ENCODE data around the gene MIER2.

MIER2 gene

DNA sequence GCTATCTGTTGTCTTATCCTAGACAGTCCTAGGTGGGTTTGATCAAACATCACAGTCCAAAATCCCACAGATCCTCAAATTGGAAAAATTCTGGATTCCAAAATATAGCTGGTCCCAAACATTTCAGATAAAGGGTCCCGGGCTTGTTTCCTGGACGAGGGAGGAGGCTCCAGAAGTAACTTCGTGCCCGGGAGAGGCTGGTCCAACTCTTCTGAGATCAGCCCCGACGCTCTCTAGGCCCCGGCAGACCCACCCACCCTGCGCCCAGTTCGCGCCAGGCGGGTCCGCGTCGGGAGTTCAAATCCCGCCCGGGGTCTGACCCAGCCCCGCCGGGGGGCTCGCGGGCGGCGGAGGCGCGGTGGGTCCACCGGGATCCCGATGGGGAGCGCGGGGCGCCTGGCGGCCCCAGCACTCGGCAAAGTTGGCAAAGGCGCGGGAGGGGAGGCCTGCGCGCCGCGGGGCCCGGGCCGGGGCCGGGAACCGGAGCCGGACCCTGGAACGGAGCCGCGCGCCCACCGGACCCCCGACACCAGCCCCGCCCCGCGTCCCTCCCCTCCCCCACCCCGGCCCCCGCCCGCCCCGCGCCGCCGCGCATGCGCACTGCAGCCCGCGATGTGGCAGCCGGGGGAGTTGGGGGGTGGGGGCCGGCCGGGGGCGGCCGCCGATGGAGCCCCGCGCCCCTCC, 513 bp downstream of the MIER2 start:
- no peak for TF ChIP-seq CTCF (IDR thresholded peaks at IDR 0.05; ENCODE audit: control extremely low read depth, extremely low read depth, low read depth, missing control alignments)
- POLR2A ChIA-PET = no interaction called here
- peak; percentile 45 for DNase-seq (ENCODE audit: extremely low spot score)
- CTCF ChIA-PET = interaction anchor here (1.2 kb wide), 1 partner anchor 162 kb away, joined by 3 read pairs; no protein-coding TSS in a partner anchor

DNA sequence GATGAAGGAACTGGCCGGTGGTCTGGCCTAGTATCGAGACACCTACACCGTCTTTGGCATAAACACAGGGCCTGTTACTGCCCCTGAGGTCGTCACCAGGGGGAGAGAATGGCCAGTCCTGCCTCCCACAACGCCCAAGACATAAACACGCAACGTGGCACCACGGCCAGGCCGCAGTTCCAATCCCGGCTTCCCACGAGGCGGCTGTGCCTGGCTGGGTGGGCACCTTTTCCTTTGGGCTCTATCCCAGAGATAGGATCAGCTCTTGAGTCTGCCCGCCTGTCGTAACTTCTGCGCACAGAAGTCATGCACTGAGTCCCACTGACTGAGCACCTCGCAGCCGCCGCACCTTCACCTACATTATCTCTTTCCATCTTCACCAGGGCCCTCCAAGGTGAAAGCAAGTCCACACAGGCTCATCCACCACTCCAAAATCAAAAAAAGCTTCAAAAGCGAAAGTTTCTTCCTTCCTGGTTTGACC, 1.1 kb downstream of the MIER2 start:
- ChIA-PET CTCF (interaction anchor here (1.0 to 1.3 kb wide), 3 partner anchors 96 to 163 kb away, joined by 3 to 5 read pairs (median 3); no protein-coding TSS in a partner anchor), POLR2A (no interaction called here)
- no peak for DNase-seq (ENCODE audit: extremely low spot score)
- no peak for TF ChIP-seq CTCF (IDR thresholded peaks at IDR 0.05; ENCODE audit: control extremely low read depth, extremely low read depth, low read depth, missing control alignments)

DNA sequence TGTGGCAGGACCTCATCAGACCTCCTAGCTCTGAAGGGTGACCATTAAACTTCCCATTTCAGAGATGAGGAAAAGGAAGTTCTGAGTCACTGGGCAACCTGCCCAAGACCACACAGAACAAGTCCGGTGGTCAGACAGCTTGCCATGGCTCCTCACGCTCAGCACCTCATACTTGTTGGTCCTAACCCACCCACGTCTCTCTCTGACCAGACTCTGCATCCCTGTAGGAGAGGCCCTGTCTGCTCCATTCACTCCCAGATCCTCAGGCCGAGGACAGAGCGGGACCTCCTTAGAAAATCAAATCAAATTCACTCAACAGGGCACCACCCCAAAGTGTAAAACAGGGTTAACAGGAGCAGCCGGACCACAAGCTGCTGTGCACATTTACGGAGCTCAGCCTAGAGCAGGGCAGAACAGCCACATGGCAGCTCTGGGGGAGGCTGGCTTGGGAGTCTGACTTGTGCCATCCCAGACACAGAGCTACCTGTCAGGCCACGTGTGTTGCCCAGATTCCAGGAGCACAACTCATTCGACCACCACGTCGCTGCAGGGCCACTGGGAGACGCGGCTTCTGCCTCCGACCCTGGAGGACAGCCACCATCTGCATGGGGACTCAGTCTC, 1.7 kb downstream of the MIER2 start:
- ChIA-PET POLR2A (no interaction called here), CTCF (interaction anchor here (0.8 to 1.3 kb wide), 3 partner anchors 48 to 164 kb away, joined by 3 to 5 read pairs (median 3); no protein-coding TSS in a partner anchor)
- DNase-seq (ENCODE audit: extremely low spot score) = no peak
- TF ChIP-seq CTCF (IDR thresholded peaks at IDR 0.05; ENCODE audit: control extremely low read depth, extremely low read depth, low read depth, missing control alignments) = no peak

GRCh38 chr19:342128-342455, 2.5 kb downstream of the MIER2 start:
- ChIA-PET CTCF (interaction anchor here (1.3 kb wide), 1 partner anchor 95 kb away, joined by 5 read pairs; no protein-coding TSS in a partner anchor), POLR2A (no interaction called here)
- TF ChIP-seq CTCF (IDR thresholded peaks at IDR 0.05; ENCODE audit: control extremely low read depth, extremely low read depth, low read depth, missing control alignments) = no peak
- no peak for DNase-seq (ENCODE audit: extremely low spot score)

- no peak for DNase-seq (ENCODE audit: extremely low spot score)
- CTCF ChIA-PET = no interaction called here
- no peak for TF ChIP-seq CTCF (IDR thresholded peaks at IDR 0.05; ENCODE audit: control extremely low read depth, extremely low read depth, low read depth, missing control alignments)
- POLR2A ChIA-PET = no interaction called here
Observed at GRCh38 chr19:341386-342127, 3.0 kb downstream of the MIER2 start.

DNA sequence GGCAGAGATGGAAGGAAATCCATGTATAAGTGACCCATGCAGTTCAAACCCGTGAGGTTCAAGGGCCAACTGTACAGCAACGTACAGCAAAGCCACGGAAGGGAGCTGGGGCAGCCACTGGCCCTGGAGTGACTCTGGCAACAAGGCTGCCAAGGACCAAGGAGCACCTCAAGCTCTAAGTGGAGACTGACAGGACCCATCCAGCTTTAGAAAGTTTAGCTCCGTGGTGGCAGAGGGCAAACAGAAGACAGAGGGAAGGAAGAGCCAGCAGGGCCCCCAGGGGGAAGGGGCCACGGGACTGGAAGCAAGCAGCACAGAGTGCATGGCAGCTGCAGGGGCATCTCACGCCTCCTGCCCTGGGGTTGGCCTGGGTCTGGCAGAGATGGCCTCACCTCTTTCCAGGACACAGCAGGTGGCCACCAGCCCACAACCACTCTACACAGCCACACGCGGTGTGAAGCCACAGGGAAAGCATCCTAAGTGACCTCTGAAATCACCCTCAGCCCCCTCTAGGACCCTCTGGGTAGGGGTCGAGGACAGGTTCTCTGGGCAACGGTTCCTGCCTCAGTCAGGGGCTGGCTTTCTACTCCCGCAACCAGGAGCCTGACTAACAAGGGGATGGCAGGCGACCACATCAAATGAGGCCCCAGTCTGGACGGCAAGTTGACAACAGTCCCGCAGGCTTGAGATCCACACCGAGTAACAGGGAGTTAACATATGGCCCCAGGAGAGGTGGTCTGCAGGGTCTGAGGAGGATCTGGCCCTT, 3.8 kb downstream of the MIER2 start:
- DNase-seq (ENCODE audit: extremely low spot score) = no peak
- TF ChIP-seq CTCF (IDR thresholded peaks at IDR 0.05; ENCODE audit: control extremely low read depth, extremely low read depth, low read depth, missing control alignments) = no peak
- POLR2A ChIA-PET = no interaction called here
- CTCF ChIA-PET = no interaction called here
